Measurements from ENCODE around the gene GREB1. TPM values are rescaled to one million over a fixed set of nuclear protein-coding genes. Genes with fewer than 3 reads are reported as not detected.

The GREB1 gene
- total and polyA plus RNA-seq, 2 of the 13 experiments (the other 11 are each of a cell fraction or from before 2014, with no cell fraction given), result 31.3 to 61.2 TPM

DNA sequence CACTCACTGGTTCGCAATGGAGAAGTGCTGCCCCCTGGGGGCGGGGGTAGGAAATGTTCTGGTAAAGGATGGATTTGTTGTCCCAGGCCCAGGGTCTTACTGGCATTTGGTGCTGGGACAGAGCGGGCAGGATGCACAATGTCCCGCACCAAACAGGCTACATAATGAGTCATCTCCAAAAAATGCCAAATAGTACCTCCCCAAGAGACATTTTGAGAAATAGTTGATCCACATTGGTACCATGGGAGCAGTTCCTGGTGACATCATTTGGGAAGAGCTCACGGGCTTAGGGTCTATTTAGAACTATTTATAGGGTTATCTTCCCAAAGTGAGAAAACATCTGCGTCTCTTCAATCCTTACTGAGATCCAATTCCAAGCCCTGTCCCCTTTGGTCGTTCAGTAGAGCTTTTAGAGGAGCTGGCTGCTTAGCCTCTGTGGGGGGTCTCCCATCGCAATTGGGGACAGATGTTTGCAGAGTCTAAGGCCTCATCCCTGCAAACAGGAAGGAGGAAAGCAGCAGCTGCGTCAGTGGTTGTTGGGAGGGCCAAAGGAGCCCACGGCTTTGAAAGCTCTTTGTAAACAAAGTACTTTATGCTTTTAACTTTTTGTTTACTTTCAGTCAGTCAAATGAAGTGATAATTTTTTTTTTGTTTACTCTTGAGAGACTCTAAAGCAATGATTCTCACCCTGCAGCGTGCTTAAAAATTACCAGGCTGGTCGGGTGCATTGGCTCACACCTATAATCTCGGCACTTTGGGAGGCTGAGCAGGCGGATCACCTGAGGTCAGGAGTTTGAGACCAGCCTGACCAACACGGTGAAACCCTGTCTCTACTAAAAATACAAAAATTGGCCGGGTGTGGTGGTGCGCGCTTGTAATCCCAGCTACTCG lies 49.3 kb downstream of the GREB1 start (continued):
- TF ChIP-seq NONO (IDR thresholded peaks at IDR 0.05), result no peak
- peak; percentile 54; the same call in 1 of the 2 replicates for TF ChIP-seq NONO (CRISPR knock-in tag; conservative IDR thresholded peaks at IDR 0.05)
- TF ChIP-seq ERF (CRISPR knock-in tag; IDR thresholded peaks at IDR 0.05), result 0 out of 2 replicates have a peak, but pooled peaks have one; percentile 29
- TF ChIP-seq KDM5A (IDR thresholded peaks at IDR 0.05; ENCODE audit: borderline replicate concordance, low read length), result no peak
- peak; percentile 78; the same call in 1 of the 2 replicates for TF ChIP-seq MBD4 (IDR thresholded peaks at IDR 0.05; ENCODE audit: borderline replicate concordance, low read length)
- 0 out of 2 replicates have a peak, but pooled peaks have one; percentile 44 for TF ChIP-seq SP4 (CRISPR knock-in tag; IDR thresholded peaks at IDR 0.05)
- TF ChIP-seq KDM1A (CRISPR knock-in tag; IDR thresholded peaks at IDR 0.05), result no peak
- TF ChIP-seq ZNF230 (CRISPR knock-in tag; IDR thresholded peaks at IDR 0.05), result 0 out of 2 replicates have a peak, but pooled peaks have one; percentile 26
- no peak for TF ChIP-seq PRMT3 (CRISPR knock-in tag; IDR thresholded peaks at IDR 0.05; ENCODE audit: borderline replicate concordance, low read depth)
- TF ChIP-seq SOX5 (CRISPR knock-in tag; IDR thresholded peaks at IDR 0.05; ENCODE audit: borderline replicate concordance), result peak; percentile 70; the same call in 1 of the 2 replicates
- peak; percentile 82; the same call in 1 of the 2 replicates for TF ChIP-seq ZBTB3 (CRISPR knock-in tag; IDR thresholded peaks at IDR 0.05; ENCODE audit: borderline replicate concordance, low read depth)
- TF ChIP-seq STAT6 (CRISPR knock-in tag; IDR thresholded peaks at IDR 0.05; ENCODE audit: borderline replicate concordance), result peak; percentile 37; the same call in 1 of the 2 replicates
- TF ChIP-seq ISL2 (CRISPR knock-in tag; IDR thresholded peaks at IDR 0.05), result peak; percentile 72; the same call in 1 of the 2 replicates
- 0 out of 2 replicates have a peak, but pooled peaks have one; percentile 48 for TF ChIP-seq ZBTB42 (CRISPR knock-in tag; IDR thresholded peaks at IDR 0.05)
- TF ChIP-seq LCORL (IDR thresholded peaks at IDR 0.05), result no peak
- peak; percentile 78 for TF ChIP-seq LCORL (CRISPR knock-in tag; IDR thresholded peaks at IDR 0.05)
- 0 out of 2 replicates have a peak, but pooled peaks have one; percentile 48 for TF ChIP-seq ZSCAN31 (CRISPR knock-in tag; IDR thresholded peaks at IDR 0.05; ENCODE audit: low read depth)
- TF ChIP-seq TRIM24 (CRISPR knock-in tag; IDR thresholded peaks at IDR 0.05), result no peak
- TF ChIP-seq ETV5 (CRISPR knock-in tag; IDR thresholded peaks at IDR 0.05; ENCODE audit: borderline replicate concordance), result peak; percentile 87; the same call in 1 of the 2 replicates
- no peak for TF ChIP-seq ZNF333 (CRISPR knock-in tag; IDR thresholded peaks at IDR 0.05; ENCODE audit: borderline replicate concordance)
- TF ChIP-seq, protein P1, sequence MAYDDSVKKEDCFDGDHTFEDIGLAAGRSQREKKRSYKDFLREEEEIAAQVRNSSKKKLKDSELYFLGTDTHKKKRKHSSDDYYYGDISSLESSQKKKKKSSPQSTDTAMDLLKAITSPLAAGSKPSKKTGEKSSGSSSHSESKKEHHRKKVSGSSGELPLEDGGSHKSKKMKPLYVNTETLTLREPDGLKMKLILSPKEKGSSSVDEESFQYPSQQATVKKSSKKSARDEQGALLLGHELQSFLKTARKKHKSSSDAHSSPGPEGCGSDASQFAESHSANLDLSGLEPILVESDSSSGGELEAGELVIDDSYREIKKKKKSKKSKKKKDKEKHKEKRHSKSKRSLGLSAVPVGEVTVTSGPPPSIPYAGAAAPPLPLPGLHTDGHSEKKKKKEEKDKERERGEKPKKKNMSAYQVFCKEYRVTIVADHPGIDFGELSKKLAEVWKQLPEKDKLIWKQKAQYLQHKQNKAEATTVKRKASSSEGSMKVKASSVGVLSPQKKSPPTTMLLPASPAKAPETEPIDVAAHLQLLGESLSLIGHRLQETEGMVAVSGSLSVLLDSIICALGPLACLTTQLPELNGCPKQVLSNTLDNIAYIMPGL (CRISPR knock-in tag; IDR thresholded peaks at IDR 0.05; ENCODE audit: borderline replicate concordance in 1 of 2, low read depth in 1 of 2), result peak in 1 of 2 experiments; percentile 60; a peak in 2 of 4 replicates
- no peak for TF ChIP-seq JUNB (CRISPR knock-in tag; IDR thresholded peaks at IDR 0.05; ENCODE audit: borderline replicate concordance)
- TF ChIP-seq RXRB (CRISPR knock-in tag; IDR thresholded peaks at IDR 0.05; ENCODE audit: borderline replicate concordance), result peak; percentile 53; the same call in 1 of the 2 replicates
- TF ChIP-seq ZNF619 (CRISPR knock-in tag; IDR thresholded peaks at IDR 0.05), result 0 out of 2 replicates have a peak, but pooled peaks have one; percentile 75
- no peak for TF ChIP-seq ZNF720 (CRISPR knock-in tag; IDR thresholded peaks at IDR 0.05)
- TF ChIP-seq ZNF136 (CRISPR knock-in tag; IDR thresholded peaks at IDR 0.05; ENCODE audit: low read depth), result 0 out of 2 replicates have a peak, but pooled peaks have one; percentile 16

Measured in HepG2 (cell line).